GM12873 (cell line): ENCODE measurements around the gene PSENEN.

Experiments
- TF ChIP-seq, protein P1 (sequence below): IDR thresholded peaks from 2 replicates; pipeline ENCODE4 v1.5.1; 2012; ENCODE audit warnings: low read depth, mild to moderate bottlenecking, moderate library complexity, low read length, control low read depth; ENCODE audit not compliant: insufficient read depth; ENCODE audit errors: missing control alignments

Gene PSENEN

DNA sequence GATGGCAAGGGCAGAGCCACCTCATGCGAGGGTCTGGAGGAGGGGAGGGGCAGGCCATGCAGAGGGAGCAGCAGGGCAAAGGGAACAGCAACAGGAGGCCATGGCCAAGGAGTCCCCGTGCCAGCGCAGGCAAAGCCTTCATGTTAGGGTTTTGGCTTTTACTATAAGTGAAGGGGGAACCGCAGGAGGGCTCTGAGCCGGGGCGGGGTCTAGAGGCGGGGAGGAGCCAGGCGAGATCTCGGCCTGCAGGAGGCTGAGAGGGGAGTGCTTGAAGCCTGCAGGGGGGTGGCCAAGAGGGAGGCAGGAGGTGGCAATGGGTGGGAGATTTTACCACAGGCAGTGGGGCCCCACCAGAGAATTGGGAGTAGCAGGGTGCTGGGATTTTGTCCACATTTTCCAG, 36.2 kb downstream of the PSENEN start:
- TF ChIP-seq, protein P1, sequence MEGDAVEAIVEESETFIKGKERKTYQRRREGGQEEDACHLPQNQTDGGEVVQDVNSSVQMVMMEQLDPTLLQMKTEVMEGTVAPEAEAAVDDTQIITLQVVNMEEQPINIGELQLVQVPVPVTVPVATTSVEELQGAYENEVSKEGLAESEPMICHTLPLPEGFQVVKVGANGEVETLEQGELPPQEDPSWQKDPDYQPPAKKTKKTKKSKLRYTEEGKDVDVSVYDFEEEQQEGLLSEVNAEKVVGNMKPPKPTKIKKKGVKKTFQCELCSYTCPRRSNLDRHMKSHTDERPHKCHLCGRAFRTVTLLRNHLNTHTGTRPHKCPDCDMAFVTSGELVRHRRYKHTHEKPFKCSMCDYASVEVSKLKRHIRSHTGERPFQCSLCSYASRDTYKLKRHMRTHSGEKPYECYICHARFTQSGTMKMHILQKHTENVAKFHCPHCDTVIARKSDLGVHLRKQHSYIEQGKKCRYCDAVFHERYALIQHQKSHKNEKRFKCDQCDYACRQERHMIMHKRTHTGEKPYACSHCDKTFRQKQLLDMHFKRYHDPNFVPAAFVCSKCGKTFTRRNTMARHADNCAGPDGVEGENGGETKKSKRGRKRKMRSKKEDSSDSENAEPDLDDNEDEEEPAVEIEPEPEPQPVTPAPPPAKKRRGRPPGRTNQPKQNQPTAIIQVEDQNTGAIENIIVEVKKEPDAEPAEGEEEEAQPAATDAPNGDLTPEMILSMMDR = no peak

DNA sequence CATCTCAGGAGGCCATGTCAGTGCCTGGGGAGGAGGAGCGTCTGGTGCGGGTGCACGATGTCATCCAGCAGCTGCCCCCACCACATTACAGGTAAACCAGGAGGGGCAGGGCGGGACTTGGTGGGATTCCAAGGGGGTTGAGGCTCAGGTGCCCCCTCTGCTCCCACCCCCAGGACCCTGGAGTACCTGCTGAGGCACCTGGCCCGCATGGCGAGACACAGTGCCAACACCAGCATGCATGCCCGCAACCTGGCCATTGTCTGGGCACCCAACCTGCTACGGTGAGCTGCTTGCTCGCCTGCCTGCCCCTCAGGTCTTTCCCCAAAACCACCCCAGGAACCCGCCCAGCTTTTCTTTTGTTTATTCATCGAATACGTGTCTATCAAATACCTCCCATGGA, 37.1 kb downstream of the PSENEN start:
- TF ChIP-seq, protein P1 = no peak

GRCh38 chr19:35783469-35784434, 38.3 kb downstream of the PSENEN start:
- TF ChIP-seq, protein P1 = no peak

GRCh38 chr19:35784503-35785338, 39.3 kb downstream of the PSENEN start:
- TF ChIP-seq, protein P1 = no peak

- TF ChIP-seq, protein P1 = no peak
These were observed 39.8 kb downstream of the PSENEN start for GRCh38 chr19:35785339-35785627.

- TF ChIP-seq, protein P1 = no peak
These were observed 41.1 kb downstream of the PSENEN start for GRCh38 chr19:35786299-35787160.

DNA sequence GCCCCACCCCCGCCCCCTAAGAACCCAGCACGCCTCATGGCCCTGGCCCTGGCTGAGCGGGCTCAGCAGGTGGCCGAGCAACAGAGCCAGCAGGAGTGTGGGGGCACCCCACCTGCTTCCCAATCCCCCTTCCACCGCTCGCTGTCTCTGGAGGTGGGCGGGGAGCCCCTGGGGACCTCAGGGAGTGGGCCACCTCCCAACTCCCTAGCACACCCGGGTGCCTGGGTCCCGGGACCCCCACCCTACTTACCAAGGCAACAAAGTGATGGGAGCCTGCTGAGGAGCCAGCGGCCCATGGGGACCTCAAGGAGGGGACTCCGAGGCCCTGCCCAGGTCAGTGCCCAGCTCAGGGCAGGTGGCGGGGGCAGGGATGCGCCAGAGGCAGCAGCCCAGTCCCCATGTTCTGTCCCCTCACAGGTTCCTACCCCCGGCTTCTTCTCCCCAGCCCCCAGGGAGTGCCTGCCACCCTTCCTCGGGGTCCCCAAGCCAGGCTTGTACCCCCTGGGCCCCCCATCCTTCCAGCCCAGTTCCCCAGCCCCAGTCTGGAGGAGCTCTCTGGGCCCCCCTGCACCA, 41.9 kb downstream of the PSENEN start:
- TF ChIP-seq, protein P1 = no peak
